ENCODE data around the gene CDH23.

- TF ChIP-seq EZH2phosphoT487 (IDR thresholded peaks at IDR 0.05; ENCODE audit: borderline replicate concordance, low read length) (no peak), CTCF (IDR thresholded peaks at IDR 0.05; ENCODE audit: low read depth, low read length, poor library complexity, severe bottlenecking) (no peak)
Observed at GRCh38 chr10:71399946-71400345, 3.2 kb downstream of the CDH23 start.
